ENCODE measurements around the gene MCAM.

MCAM gene, protein sequence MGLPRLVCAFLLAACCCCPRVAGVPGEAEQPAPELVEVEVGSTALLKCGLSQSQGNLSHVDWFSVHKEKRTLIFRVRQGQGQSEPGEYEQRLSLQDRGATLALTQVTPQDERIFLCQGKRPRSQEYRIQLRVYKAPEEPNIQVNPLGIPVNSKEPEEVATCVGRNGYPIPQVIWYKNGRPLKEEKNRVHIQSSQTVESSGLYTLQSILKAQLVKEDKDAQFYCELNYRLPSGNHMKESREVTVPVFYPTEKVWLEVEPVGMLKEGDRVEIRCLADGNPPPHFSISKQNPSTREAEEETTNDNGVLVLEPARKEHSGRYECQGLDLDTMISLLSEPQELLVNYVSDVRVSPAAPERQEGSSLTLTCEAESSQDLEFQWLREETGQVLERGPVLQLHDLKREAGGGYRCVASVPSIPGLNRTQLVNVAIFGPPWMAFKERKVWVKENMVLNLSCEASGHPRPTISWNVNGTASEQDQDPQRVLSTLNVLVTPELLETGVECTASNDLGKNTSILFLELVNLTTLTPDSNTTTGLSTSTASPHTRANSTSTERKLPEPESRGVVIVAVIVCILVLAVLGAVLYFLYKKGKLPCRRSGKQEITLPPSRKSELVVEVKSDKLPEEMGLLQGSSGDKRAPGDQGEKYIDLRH

DNA sequence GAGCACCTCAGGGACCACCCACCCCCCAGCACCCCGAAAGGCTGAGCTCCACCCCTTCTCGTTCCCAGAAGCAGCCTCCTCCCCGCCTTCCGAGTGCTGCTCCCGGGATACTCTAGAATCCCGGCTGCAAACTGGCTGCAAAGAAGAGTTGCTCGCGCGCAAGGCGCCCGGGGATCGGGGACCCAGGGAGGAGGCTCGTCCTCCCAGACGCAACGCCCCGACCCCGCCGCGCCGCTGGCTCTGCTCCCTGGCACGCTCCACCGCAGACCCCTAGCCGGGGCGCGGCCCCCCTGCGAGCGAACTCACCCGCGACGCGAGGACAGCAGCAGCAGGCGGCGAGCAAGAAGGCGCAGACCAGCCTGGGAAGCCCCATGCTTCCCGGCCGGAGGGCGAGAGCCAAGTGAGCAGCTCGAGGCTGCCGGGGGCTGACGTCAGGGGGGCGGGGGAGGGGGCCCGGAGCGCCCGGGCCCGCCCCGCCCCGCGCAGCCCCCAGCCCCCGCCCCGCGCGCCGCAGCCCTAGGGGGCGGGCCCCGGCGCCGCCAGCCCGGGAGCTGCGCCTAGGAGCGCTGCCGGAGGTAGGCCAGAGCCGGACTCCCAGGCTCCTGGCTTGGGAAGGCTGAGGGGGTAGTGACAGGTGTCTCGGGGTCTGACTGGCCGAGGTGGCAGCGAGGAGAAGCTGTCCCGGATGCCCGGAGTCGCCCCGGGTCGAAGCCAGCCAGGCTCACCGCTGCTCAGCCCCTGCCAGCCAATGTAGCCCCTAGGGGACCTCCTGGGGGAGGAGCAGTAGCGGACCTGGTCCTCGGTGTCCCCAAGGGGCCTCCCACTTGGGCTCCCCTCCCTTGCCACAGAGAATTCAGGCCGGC, at the start of gene MCAM:
Gene MCAM (minus strand): TSS at position 402 of the 863 bp plus-strand sequence. CDS start 29 bp downstream, at position 373.
- H4K20me1 ChIP-seq (ENCODE audit: insufficient read depth, low read length), result peaks cover 19% of the 10 kb centered on the region
- H3K4me1 ChIP-seq (ENCODE audit: insufficient read depth, low read length), result peaks cover 39% of the 10 kb centered on the region
- peak within 1 kb of the TSS; percentile 70 for H2AFZ ChIP-seq (ENCODE audit: low read depth, low read length)
- peak within 1 kb of the TSS; percentile 97 for H3K4me2 ChIP-seq (ENCODE audit: insufficient read depth, low read length)
- H3K36me3 ChIP-seq (ENCODE audit: insufficient read depth, low read length), result no peaks in the 10 kb centered on the region
- H3K79me2 ChIP-seq (ENCODE audit: insufficient read depth, low read length), result no peaks in the 10 kb centered on the region
- peak within 1 kb of the TSS; percentile 64 for H3K9ac ChIP-seq (ENCODE audit: low read depth, low read length)
- TF ChIP-seq CTCF (IDR thresholded peaks at IDR 0.05; ENCODE audit: borderline replicate concordance, extremely low read depth, low read length, poor library complexity, severe bottlenecking) (no peak), EZH2 (IDR thresholded peaks at IDR 0.05; ENCODE audit: borderline replicate concordance, low read depth, low read length, severe bottlenecking) (peak; percentile 11)
- H3K27ac ChIP-seq (ENCODE audit: low read length), result no peak within 1 kb of the TSS
- H3K9me3 ChIP-seq (ENCODE audit: insufficient read depth, low read length, severe bottlenecking), result no peaks in the 10 kb centered on the region
- peaks cover 53% of the 10 kb centered on the region for H3K27me3 ChIP-seq (ENCODE audit: insufficient read depth, low read length, poor library complexity)
- peak; percentile 45 for ATAC-seq (ENCODE audit: insufficient read depth, low read depth)
- H3K4me3 ChIP-seq (ENCODE audit: low read depth in 1 of 2, low read length in 2 of 2), result peak within 1 kb of the TSS; percentile 37 to 65; a peak in 3 of 4 replicates
- peak; percentile 39 for DNase-seq

DNA sequence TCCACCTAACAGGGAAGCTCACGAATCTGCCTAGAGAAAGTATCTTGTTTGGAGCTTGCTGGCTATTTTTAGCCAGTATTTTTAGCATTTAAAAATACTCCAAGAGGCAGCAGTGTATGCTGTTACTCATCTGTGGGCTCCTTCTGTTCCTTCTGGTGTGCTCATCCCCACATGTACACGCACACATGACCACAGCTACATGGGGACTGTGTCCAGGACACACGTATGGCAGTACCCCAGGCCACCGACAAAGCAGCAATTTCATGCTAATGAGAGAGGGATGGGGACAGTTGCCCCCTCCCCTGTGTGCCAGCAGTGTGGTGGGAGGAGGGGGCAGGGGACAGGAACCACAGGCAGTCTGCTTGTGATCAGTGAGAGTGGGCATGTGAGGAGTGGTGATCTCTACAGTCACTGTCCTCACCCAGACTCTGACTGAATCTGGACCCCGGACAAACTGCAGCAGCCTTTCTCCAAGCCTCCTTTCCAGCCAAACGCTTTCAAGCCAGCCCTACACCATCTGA, 48.2 kb upstream of the MCAM start:
- no peaks in the 10 kb centered on the region for H3K9me3 ChIP-seq (ENCODE audit: insufficient read depth, low read length, severe bottlenecking)
- no peaks in the 10 kb centered on the region for H3K79me2 ChIP-seq (ENCODE audit: insufficient read depth, low read length)
- H3K36me3 ChIP-seq (ENCODE audit: insufficient read depth, low read length), result no peaks in the 10 kb centered on the region
- no peak overlapping the region for H3K4me3 ChIP-seq (ENCODE audit: low read depth in 1 of 2, low read length in 2 of 2)
- H3K4me1 ChIP-seq (ENCODE audit: insufficient read depth, low read length), result no peaks in the 10 kb centered on the region
- H3K27me3 ChIP-seq (ENCODE audit: insufficient read depth, low read length, poor library complexity), result peaks cover 24% of the 10 kb centered on the region
- H3K27ac ChIP-seq (ENCODE audit: low read length), result no peak overlapping the region
- no peak overlapping the region for H2AFZ ChIP-seq (ENCODE audit: low read depth, low read length)
- DNase-seq, result no peak
- H3K4me2 ChIP-seq (ENCODE audit: insufficient read depth, low read length), result no peak overlapping the region
- no peak overlapping the region for H3K9ac ChIP-seq (ENCODE audit: low read depth, low read length)
- TF ChIP-seq CTCF (IDR thresholded peaks at IDR 0.05; ENCODE audit: borderline replicate concordance, extremely low read depth, low read length, poor library complexity, severe bottlenecking), result no peak
- no peak for TF ChIP-seq EZH2 (IDR thresholded peaks at IDR 0.05; ENCODE audit: borderline replicate concordance, low read depth, low read length, severe bottlenecking)
- ATAC-seq (ENCODE audit: insufficient read depth, low read depth), result no peak
- H4K20me1 ChIP-seq (ENCODE audit: insufficient read depth, low read length), result no peaks in the 10 kb centered on the region

DNA sequence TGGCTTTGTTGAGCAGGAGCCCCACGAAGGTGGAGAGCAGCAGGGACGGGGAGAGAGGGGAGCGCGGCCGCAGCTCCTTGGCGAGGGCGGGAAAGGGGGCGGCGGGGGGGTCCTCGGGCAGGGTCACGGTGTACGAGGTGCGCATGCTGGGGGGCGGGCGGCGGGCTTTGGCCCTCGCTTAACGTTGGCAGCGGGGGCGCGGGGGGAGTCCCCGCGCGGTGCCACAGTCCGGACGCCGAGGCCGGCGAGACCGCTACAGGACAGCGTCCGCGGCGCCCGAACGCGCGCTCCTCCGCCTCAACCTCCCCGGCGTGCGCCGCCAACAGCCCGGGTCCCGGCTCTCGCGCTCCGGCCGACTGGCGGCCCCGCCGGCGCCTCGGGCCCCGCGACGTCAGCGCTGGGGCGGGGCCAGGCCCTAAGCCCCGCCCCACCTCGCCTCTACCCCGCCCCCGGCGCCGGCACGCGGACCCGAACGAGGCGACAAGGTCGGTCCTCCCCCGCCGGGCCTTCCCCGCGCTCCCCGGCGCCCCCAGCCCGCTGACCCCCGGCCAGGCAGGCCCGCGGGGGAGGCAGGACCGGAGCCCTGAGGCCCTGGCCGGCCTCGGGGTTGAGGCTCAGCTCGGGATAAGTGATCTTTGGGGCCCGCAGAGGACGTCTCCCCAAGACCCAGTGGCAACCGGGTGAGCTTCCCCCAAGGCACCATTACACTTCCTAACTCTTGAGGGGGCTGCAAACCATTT, 47.1 kb upstream of the MCAM start:
- H3K4me2 ChIP-seq (ENCODE audit: insufficient read depth, low read length), result no peak overlapping the region

More for the DNA sequence above, 47.1 kb upstream of the MCAM start:
- no peaks in the 10 kb centered on the region for H4K20me1 ChIP-seq (ENCODE audit: insufficient read depth, low read length)
- H3K4me1 ChIP-seq (ENCODE audit: insufficient read depth, low read length), result no peaks in the 10 kb centered on the region
- H3K9me3 ChIP-seq (ENCODE audit: insufficient read depth, low read length, severe bottlenecking), result no peaks in the 10 kb centered on the region
- no peak overlapping the region for H3K4me3 ChIP-seq (ENCODE audit: low read depth in 1 of 2, low read length in 2 of 2)
- H3K36me3 ChIP-seq (ENCODE audit: insufficient read depth, low read length), result no peaks in the 10 kb centered on the region
- H2AFZ ChIP-seq (ENCODE audit: low read depth, low read length), result no peak overlapping the region
- TF ChIP-seq CTCF (IDR thresholded peaks at IDR 0.05; ENCODE audit: borderline replicate concordance, extremely low read depth, low read length, poor library complexity, severe bottlenecking) (no peak), EZH2 (IDR thresholded peaks at IDR 0.05; ENCODE audit: borderline replicate concordance, low read depth, low read length, severe bottlenecking) (no peak)
- H3K27me3 ChIP-seq (ENCODE audit: insufficient read depth, low read length, poor library complexity), result peaks cover 26% of the 10 kb centered on the region
- no peak for ATAC-seq (ENCODE audit: insufficient read depth, low read depth)
- H3K27ac ChIP-seq (ENCODE audit: low read length), result no peak overlapping the region
- no peak overlapping the region for H3K9ac ChIP-seq (ENCODE audit: low read depth, low read length)
- no peaks in the 10 kb centered on the region for H3K79me2 ChIP-seq (ENCODE audit: insufficient read depth, low read length)
- DNase-seq, result no peak
